PC-3 (cell line): ENCODE measurements around the gene TMEM117. TPM values are rescaled to one million over a fixed set of nuclear protein-coding genes. Genes with fewer than 3 reads are reported as not detected.

Experiments used
- ATAC-seq: fragments of 200-7000 bp; cut with Tn5 transposase; 2 replicates; pipeline ENCODE4 v1.9.1; 2020; ENCODE audit warnings: mild to moderate bottlenecking, moderate library complexity
- BruUV-seq: library from RNA; stranded (reverse); fragments of 400-500 nt; replicated peaks from 2 replicates; lab custom pipeline; 2021; lab: Mats Ljungman, UMichigan
- CTCF ChIA-PET: fragments of 300-600 bp; sonication (Branson Sonifier 250); formaldehyde crosslinking; loops from one replicate; lab custom pipeline; 2022; ENCODE audit warnings: antibody characterized with exemption; lab: Charles Lee
- POLR2A ChIA-PET: fragments of 300-600 bp; sonication (Branson Sonifier 250); formaldehyde crosslinking; loops from one replicate; lab custom pipeline; 2022; ENCODE audit warnings: antibody characterized with exemption; ENCODE audit not compliant: unreplicated experiment; lab: Charles Lee
- DNase-seq: peaks from one replicate; pipeline ENCODE4 v3.0.0-alpha.2; 2015
- H2AFZ ChIP-seq: fragments of 300-600 bp; sonication (generic); 2 replicates; pipeline ENCODE4 v1.6.0; 2016; ENCODE audit warnings: antibody characterized with exemption, low read length
- H3F3A ChIP-seq: fragments of 300-600 bp; sonication (generic); one replicate; pipeline ENCODE4 v1.6.0; 2017; ENCODE audit warnings: antibody characterized with exemption, low read length, control low read depth, mild to moderate bottlenecking; ENCODE audit not compliant: unreplicated experiment
- H3K27ac ChIP-seq: fragments of 300-600 bp; sonication (generic); 2 replicates; pipeline ENCODE4 v1.5.1; 2016; ENCODE audit warnings: mild to moderate bottlenecking, low read length
- H3K27me3 ChIP-seq: fragments of 300-600 bp; sonication (generic); 2 replicates; pipeline ENCODE4 v1.6.1; 2016; ENCODE audit warnings: low read length, mixed read lengths
- H3K36me3 ChIP-seq: fragments of 300-600 bp; sonication (generic); 2 replicates; pipeline ENCODE4 v1.6.1; 2016; ENCODE audit warnings: low read depth, mixed run types, low read length, mixed read lengths
- H3K4me1 ChIP-seq: fragments of 300-600 bp; sonication (generic); 2 replicates; pipeline ENCODE4 v1.5.1; 2016; ENCODE audit warnings: low read length; ENCODE audit not compliant: insufficient read depth
- H3K4me2 ChIP-seq: fragments of 300-600 bp; sonication (generic); 2 replicates; pipeline ENCODE4 v1.6.0; 2016; ENCODE audit warnings: low read length
- H3K4me3 ChIP-seq: fragments of 300-600 bp; sonication (generic); 2 replicates; pipeline ENCODE4 v1.5.1; 2016; ENCODE audit warnings: mild to moderate bottlenecking, low read length, mixed read lengths
- H3K79me2 ChIP-seq: fragments of 300-600 bp; sonication (generic); 2 replicates; pipeline ENCODE4 v1.6.1; 2017; ENCODE audit warnings: low read length, mixed read lengths
- H3K9ac ChIP-seq: fragments of 300-600 bp; sonication (generic); 2 replicates; pipeline ENCODE4 v1.6.0; 2016; ENCODE audit warnings: mild to moderate bottlenecking, low read length
- H3K9me2 ChIP-seq: fragments of 300-600 bp; sonication (generic); replicated peaks from 2 replicates; pipeline ENCODE4 v1.6.1; 2016; ENCODE audit warnings: mixed run types, low read length, mixed read lengths
- H3K9me3 ChIP-seq: fragments of 300-600 bp; sonication (generic); 2 replicates; pipeline ENCODE4 v1.6.1; 2016; ENCODE audit warnings: low read length, mixed read lengths
- H4K20me1 ChIP-seq: fragments of 300-600 bp; sonication (generic); 2 replicates; pipeline ENCODE4 v1.6.1; 2016; ENCODE audit warnings: low read length, mixed read lengths
- EZH2 ChIP-seq: fragments of 300-600 bp; sonication (generic); IDR thresholded peaks from one replicate; pipeline ENCODE4 v1.6.1; 2017; ENCODE audit warnings: antibody characterized with exemption, mild to moderate bottlenecking, low read length; ENCODE audit not compliant: unreplicated experiment
- EZH2phosphoT487 ChIP-seq: fragments of 300-600 bp; sonication (generic); IDR thresholded peaks from 2 replicates; pipeline ENCODE4 v1.6.1; 2018; ENCODE audit warnings: mild to moderate bottlenecking, antibody characterized with exemption, low read length, borderline replicate concordance
- intact Hi-C: fragments of 100-400 bp; cut with micrococcal nuclease; formaldehyde crosslinking; loops from 2 replicates; pipeline ENCODE4 v1.9.0; 2023
- total RNA-seq: library from RNA; depleted of rRNA; stranded (reverse); fragments of >200 nt; gene quantifications from 2 replicates; pipeline ENCODE4 v1.2.3, GENCODE V29; 2014
- TF ChIP-seq, protein P1 (sequence below): fragments of 300-600 bp; sonication (generic); conservative IDR thresholded peaks from 2 replicates; pipeline ENCODE4 v1.5.1; 2017; ENCODE audit warnings: antibody characterized with exemption, low read depth, mild to moderate bottlenecking, low read length

The TMEM117 gene
- total RNA-seq, 1 experiment from 2014 or later: 9.0 TPM

DNA sequence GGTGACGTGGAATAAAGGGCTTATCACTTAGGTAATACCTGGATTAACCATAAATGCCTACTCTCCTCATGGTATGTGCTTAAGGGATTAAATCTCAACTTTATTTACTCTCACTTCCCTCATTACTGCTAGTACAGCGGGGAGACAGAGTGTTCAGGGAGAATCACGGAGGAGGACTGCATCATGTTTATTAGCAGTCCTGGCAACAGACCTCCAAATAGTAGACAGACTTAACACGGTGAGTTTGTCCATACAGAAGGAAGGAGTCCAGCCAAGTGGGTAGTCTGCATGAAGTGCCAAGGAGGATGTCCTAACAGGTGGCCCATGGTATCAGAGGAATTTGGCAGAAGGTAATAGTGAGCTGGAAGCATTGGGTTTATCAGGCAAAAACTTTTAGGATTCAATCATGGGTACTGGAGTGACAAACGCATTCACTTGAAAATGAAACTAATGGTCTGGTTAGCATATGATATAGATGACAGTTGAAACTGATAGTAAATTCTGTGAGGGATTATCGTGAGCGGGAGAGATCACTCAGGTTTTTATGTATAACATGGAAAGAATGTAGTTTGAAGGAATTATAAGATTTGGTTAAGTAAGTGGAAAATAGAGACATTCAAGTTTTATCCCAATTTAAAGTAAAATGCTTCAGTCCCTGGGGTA lies 471.8 kb downstream of the TMEM117 start:
- no peaks in the 10 kb centered on the region for H4K20me1 ChIP-seq
- ChIA-PET POLR2A (no interaction called here), CTCF (no interaction called here)
- H3K4me1 ChIP-seq: no peaks in the 10 kb centered on the region
- ATAC-seq (no peak), DNase-seq (no peak)
- no peak overlapping the region for H2AFZ ChIP-seq
- no peaks in the 10 kb centered on the region for H3K27me3 ChIP-seq
- no peak overlapping the region for H3K9ac ChIP-seq
- no peak overlapping the region for H3K4me3 ChIP-seq
- no peaks in the 10 kb centered on the region for H3K9me2 ChIP-seq
- no peaks in the 10 kb centered on the region for H3K79me2 ChIP-seq
- intact Hi-C loops: no loop called here
- H3K36me3 ChIP-seq: no peaks in the 10 kb centered on the region
- no peak overlapping the region for H3K27ac ChIP-seq
- TF ChIP-seq, protein P1, sequence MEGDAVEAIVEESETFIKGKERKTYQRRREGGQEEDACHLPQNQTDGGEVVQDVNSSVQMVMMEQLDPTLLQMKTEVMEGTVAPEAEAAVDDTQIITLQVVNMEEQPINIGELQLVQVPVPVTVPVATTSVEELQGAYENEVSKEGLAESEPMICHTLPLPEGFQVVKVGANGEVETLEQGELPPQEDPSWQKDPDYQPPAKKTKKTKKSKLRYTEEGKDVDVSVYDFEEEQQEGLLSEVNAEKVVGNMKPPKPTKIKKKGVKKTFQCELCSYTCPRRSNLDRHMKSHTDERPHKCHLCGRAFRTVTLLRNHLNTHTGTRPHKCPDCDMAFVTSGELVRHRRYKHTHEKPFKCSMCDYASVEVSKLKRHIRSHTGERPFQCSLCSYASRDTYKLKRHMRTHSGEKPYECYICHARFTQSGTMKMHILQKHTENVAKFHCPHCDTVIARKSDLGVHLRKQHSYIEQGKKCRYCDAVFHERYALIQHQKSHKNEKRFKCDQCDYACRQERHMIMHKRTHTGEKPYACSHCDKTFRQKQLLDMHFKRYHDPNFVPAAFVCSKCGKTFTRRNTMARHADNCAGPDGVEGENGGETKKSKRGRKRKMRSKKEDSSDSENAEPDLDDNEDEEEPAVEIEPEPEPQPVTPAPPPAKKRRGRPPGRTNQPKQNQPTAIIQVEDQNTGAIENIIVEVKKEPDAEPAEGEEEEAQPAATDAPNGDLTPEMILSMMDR: no peak
- TF ChIP-seq EZH2 (no peak), EZH2phosphoT487 (no peak)
- H3F3A ChIP-seq: no peaks in the 10 kb centered on the region
- BruUV-seq: no TSS peak
- no peaks in the 10 kb centered on the region for H3K9me3 ChIP-seq
- no peak overlapping the region for H3K4me2 ChIP-seq

DNA sequence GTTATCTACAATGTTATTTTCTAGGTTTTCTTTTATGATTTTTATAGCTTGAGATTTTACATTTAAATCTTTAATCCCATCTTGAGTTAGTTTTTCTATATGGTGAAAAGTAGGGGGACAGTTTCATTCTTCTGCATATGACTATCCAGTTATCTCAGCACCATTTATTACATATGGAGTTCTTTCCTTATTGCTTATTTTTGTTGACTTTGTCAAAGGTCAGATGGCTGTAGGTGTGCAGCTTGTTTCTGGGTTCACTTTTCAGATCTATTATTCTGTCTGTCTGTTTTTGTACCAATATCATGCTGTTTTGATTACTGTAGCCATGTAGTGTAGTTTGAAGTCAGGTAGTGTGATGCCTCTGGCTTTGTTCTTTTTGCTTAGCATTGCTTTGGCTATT lies 477.3 kb downstream of the TMEM117 start:
- intact Hi-C loops: loop anchor here (5.0 to 10.0 kb wide), 3 partner anchors 202 to 634 kb away; no protein-coding TSS in a partner anchor
- no peak for ATAC-seq

More for the DNA sequence above, 477.3 kb downstream of the TMEM117 start:
- no peak for TF ChIP-seq EZH2
- TF ChIP-seq, protein P1: no peak
- no peak for TF ChIP-seq EZH2phosphoT487
- H3K9me3 ChIP-seq: no peaks in the 10 kb centered on the region
- CTCF ChIA-PET: interaction anchor here (0.7 kb wide), 1 partner anchor 499 kb away, joined by 3 read pairs; no protein-coding TSS in a partner anchor
- H3K4me1 ChIP-seq: peaks cover 5% of the 10 kb centered on the region; the same call in 1 of the 2 replicates
- no peaks in the 10 kb centered on the region for H4K20me1 ChIP-seq
- no peak overlapping the region for H3K9ac ChIP-seq
- no peaks in the 10 kb centered on the region for H3K79me2 ChIP-seq
- H3K27me3 ChIP-seq: no peaks in the 10 kb centered on the region
- H2AFZ ChIP-seq: no peak overlapping the region
- no peaks in the 10 kb centered on the region for H3F3A ChIP-seq
- no peak overlapping the region for H3K4me3 ChIP-seq
- H3K4me2 ChIP-seq: no peak overlapping the region
- H3K36me3 ChIP-seq: no peaks in the 10 kb centered on the region
- no TSS peak for BruUV-seq
- no peak overlapping the region for H3K27ac ChIP-seq
- DNase-seq: no peak
- no peaks in the 10 kb centered on the region for H3K9me2 ChIP-seq
- POLR2A ChIA-PET: no interaction called here
